ENCODE results near the gene GFY.
"Not testable (repeated sequence)": the region's sequence is repeated elsewhere in the genome, so short reads cannot be mapped to it uniquely, and the experiment has no call there.

The GFY gene

DNA sequence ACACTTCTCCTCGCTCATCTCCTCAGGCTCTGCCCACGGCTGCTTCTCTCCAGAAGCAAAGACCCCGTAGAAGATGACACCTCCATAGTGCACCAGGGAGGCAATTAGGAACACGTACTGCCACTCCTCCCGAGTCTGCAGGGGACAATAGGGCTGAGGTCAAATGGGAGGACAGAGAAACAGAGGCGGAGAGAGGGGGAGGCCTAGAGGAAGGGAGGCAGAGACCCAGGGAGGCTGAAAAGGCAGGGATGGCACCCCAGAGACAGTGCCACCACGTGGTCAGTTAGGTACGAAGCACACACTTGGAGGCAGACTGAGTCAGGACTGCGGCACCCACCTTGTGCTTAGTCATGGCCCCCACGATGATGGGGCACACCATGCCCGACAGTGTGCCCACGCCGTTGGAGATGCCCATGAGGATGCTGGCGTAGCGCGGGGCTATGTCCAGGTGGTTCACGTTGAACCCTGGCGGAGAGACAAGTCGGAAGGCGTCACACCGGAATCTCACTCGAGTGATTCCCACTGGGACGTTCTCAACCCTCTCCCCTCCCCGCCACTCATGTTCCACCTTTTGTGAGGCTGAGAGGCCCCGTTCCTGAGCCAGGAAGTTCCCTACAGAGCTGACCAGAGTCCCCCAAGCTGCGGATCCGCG lies 5.6 kb downstream of the GFY start:
- DNase-seq = no peak

DNA sequence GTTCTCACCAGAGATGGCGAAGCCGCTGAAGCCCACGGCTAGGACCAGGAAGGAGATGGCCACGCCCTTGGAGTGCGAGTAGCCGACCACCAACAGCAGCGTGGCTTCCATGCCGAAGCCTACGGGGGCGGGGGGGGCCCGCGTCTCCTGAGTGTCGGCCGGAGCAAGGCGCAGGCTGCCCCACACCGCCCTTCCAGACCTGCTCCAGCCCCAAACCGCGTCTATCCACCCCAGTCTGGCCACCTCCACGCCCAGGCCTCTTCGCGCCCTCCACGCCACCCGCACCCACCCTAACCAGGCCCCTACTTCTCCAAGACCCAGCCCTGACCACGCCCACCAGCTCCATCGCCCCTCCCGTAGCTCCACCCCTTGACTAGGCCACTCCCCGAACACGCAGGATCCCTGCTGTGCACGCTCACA lies 6.2 kb downstream of the GFY start:
- no peak for DNase-seq

DNA sequence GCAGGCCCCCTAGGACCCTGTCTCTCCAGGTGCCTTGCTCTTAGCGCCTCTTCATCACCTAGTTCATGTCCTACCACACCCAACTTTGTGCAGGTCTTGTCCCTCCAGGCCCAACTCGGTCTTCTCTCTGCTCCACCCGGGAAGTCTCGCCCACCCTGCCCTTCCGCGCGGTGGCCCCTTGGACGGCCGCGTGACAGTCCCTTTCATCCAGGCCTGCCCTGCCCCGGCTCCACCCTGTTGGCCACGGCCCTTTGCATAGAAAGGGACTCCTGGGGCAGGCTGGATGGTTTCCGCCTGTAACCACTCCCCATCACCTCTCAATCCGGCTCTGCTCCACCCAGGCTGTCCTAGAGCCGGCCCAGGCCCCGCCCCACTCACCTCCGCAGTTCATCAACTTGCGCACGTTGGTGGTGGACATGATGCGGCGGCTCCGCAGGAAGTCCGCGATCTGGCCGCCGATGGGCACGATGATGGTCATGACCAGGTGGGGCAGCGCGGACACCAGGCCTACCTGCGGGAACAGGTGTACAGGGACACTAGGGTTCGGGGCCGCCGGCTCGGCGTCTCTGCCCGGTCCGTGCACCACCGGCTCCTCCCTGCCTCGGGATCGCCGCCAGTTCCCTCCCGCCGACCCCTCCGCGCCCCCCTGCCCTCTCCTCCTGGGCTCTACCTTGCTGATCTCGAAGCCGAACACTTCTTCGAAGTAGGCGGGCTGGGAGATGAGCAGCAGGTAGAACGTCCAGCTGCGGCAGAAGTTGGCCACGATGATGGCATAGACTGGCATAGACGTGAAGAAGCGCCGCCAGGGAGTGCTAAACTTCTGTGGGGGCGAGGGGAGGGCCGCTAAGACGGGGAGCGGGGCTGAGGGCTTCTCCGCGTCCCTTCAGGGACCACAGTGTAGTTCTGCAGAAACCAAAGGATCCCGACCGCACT lies 7.2 kb downstream of the GFY start:
- no peak for DNase-seq

DNA sequence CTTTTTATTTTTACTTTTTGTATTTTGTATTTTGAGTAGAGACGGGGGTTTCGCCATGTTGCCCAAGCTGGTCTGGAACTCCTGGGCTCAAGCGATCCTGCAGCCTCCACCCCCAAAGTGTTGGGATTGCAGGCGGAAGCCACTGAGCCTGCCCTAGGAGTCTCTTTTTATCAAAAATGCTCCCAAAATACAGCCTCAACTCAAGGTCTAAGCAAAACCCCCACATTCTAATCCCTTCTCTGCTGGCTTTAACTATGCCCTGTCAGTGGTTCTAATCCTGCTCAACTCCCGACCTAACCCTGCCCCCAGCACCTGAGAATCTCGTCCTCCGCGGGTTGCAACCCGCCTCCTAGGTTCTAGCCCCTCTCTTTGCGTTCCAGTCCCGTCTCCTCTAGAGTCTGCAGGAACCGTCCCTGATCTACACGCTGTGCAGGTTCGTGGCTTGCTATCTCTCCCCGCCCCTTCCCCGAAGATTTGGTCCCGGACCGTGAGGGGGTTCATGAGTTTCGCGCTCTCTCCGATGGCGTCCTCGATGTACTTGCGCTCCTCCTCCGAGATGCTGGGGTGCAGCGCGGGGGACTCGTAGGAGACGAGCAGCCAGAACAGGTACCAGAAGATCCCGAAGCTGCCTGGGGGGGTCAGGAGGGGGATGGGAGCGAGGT lies 8.2 kb downstream of the GFY start:
- no peak for DNase-seq

DNA sequence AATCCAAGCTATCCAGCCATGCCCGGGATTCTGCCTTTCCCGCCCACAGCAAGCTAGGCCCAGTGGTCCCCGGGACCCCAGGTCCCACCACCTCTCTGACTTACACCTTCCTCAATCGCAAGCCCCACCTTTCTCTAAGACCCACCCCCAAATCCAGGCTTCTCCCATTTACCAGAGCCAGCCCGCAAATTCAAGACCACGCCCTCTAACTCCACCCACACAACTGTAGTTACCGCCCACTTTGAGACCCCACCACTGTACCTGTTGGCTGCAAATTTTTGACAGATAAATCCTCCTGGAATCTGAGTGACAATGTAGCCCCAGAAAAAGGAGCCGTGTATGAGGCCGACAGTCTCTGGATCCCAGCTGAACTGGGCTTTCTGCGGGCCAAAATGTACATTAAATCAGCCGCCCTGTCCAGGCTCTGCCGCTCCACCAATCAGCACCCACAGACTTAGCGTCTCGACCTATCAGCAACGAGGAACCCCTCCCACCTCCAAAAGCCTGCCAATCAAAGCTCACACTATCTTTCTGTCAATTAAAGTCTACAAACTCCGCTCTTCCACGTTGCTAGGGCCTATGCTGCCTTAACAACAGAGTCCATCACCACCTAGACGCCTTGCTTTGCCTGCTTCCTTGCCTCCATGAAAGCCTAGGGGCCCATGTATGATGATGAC lies 9.9 kb downstream of the GFY start:
- no peak for DNase-seq

DNA sequence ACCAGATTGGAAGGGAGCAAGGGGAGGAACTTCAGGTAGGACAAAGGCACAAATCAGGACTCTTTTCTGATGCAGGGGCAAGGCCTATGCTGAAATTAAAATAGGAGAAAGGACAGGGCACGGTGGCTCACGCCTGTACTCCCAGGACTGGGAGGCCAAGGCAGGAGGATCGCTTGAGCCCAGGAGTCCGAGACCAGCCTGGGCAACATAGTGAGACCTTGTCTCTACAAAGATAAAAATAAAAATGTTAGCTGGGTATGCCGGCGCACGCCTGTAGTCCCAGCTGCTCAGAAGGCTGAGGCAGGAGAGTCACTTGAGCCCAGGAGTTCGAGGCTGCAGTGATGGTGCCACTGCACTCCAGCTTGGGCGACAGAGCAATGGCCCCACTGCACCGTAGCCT lies 10.5 kb downstream of the GFY start:
- no peak for DNase-seq

DNA sequence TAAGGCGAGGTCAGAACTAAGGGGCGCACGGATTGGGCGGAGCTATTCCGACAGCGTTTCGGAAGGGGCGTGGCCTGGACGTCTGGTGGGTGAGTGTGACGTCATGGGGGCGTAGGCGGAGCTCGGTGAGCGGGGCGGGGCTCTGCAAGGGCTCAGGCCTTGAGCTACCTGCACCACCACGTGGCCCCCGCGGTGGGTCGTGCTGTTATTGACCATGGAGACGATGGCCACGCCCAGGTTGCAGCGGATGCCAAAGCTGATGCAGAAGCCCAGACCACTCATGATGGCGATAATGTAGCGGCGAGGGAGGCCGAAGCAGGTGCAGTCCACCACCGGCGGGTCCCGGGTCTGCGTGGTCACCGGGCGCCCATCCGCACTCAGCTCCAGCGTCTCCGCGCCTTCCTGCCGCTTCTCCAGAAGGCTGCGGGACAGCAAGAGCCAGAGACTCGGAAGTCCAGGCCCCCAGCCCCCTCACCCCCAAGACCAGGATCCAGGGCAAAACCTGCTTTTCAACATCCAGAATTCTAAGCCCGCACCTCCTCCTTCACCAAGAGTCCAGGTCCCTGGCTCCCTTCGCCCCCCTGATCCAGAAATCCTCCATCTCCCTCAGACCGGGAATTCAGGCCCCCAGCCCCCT lies 11.3 kb downstream of the GFY start:
- DNase-seq = peak; percentile 60

DNA sequence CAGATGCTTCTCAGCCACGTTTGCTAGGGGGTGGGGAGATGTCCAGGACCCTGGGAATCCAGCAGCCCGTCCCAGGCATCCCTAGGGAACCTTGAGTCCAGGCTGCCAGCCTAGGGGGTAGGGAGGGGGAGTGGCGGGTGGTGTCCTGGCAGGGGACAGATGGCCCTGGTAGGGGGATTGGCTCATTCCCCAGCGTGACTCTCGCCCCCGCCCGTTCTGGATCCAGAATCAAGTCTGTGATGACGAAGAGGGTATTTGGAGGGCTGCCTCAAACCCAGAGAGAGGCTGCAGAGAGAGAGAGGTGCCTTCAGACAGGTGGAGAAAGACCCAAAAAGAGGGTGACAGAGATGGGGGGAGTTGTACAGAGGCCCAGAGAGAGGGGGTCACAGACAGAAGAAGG lies 12.0 kb downstream of the GFY start:
- no peak for DNase-seq

DNA sequence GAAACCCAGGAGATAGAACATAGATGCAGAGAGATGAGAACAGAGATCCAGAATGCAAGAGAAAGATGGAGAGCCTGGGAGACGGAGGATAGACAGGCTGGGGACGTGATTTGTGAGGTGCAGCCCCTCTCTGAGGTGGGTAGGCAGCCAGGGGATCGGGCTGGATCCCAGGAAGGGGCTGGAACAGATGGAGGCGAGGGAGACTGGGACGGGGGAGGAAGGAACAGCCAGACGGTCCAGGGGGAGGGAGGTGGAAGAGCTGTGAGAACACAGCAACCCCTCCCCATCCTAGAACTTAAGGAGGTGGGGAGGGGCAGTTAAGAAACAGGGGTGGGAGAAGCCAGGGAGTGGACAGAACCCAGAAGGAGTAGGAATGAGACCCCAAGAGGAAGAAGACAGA lies 13.1 kb downstream of the GFY start:
- no peak for DNase-seq

DNA sequence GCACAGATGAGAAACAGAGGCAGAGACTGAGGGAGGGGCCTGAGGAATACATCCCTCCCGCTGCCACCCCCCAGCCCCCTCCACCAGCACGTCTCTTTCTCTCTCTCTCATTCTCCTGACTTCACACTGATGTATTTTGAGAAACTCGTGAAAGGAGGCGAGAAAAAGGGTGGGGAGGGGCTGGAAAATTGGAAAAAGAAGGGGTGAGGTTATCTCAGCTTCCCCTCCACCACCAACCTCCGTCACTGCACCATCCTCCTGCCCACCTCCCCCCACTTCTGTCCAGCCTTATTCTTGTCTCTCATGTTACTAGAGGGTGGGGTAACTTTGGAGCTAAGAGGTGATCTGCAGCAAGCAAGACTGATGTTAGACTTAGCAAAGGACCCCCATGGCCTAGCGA lies 14.6 kb downstream of the GFY start:
- DNase-seq = no peak

DNA sequence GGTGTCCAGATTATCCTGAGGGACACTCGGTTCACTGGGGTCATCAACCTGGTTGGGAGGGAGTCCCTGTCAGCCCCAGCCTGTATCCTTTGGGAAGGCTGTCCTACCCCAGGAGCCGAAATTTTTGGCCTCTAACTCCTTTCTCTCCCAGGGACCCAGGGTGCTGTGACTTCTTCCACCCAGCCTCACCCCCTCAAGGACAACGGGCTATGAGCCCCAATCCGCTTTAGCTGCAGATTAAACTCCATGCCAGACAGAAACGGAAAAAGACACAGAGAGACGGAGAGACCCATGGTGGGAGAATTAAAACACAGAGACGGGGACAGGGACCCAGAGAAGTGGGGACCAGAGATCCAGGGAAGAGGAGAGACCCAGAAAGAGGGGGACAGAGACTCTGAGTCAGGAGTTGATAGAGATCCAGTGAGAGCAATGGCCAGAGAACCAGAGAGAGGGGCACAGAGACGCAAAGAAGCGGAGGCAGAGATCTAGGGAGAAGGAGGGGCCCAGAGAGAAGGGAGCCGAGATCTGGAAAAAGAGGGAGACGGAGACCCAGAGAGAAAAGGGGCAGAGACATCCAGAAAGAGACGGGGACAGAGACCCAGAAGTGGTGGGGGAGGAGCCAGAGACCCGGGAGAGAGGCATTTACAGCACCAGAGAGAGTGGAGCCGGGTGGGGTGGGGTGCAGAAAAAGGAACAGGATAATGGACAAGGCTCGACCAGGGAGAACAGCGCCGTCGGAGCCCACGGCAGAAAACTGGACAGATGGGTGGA lies 15.4 kb downstream of the GFY start:
- no peak for DNase-seq

DNA sequence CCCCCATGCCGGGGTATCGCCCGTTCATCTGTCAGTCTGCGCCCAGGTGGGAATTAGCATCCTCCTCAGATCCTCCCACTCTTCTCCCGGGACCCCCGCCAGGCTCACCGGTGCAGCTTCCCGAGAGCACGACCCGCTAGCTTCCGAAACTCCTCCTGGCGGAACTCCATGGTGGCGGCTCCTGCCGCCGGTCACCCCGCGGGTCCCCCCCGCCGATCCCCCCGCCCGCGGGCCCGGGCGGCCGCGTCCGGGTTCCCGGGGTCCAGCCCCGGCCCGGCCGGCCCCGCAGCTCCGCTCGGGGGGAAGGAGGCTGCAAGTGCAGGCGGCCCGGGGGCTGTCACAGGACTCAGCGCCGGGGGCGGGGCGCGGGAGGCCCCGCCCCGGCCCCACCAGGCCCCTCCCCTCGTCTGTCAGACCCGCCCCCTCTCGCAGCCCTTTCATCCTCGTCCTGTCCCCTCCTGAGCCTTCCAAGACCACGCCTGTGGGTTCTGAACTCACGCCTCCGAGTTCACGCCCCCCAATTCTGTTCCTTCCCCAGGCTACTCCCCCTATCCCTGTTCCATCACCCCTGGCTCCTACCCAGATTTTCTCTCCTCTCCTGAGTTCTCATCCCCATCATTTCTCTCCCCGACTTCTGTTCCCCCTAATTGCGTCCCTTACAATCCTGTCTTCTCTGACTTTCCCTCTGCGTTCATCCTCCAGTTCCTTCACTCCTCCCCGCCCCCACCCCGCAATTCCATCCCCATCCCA lies 16.2 kb downstream of the GFY start, which contains the start of gene SLC17A7:
Gene SLC17A7, minus strand, starts transcription at position 318 of the 750 bp plus-strand sequence. Its CDS starts 148 bp downstream, at position 170.
- DNase-seq = no peak

DNA sequence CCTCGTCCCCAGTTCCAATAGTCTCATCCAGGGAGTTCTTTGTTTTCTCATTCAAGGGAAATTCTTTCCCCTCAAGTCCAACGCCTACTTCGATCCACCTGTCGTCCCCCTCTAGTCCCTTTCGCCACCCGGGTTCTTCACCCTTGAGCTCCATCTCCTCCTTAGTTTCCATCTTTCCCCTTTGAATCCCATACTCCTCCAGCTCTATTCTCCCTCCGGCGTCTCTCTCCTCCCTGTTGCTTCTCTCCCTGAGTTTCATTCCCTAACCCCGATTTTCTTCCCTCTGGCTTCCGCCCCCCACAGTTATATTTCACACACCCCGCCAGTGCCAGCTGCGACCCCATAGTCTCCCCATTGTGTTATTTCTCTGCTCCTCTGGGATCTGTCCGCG lies 16.8 kb downstream of the GFY start:
- DNase-seq = no peak

DNA sequence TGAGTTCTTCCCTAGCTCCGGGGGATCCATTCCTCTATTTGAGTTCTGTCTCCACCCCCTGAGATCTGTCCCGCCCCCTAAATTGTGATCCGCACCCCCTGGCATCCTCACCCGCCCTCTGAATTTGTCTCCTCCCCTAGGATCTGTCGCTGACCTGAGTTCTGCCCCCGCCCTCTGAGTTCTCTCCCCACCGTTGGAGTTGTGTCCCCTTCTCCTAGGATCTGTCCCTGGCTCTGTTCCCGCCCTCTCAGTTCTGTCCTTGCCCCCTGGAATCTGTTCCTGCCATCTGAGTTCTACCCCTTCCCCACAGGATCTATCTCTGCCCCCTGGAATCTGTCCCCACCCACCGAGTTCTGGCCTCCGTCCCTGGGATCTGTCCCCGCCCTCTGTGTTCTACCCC lies 17.2 kb downstream of the GFY start:
- no peak for DNase-seq

DNA sequence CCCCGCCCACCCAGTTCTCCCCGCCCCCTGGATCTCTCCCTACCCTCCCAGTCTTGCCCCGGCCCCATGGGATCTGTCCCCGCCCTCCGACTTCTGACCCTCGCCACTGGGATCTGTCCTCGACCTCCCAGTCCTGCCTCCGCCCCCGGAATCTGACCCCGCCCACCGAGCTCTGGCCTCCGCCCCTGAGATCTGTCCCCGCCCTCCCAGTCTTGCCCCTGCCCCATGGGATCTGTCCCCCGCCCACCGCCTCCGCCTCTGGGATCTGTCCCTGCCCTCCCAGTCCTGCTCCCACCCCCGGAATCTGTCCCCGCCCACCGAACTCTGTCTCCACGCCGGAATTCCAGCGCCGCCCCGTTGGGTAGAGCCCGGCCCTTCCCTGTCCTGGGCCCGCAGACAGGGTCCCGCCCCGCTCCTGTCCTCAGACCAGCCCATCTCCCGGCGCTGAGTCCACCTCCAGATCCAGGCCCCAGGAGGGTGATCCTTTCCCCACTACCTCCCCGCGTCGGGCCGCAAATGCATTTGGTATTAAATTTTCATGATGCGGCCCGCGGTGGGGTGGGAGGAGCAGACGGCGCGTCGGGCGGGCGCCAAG lies 17.7 kb downstream of the GFY start:
- peak; percentile 55 for DNase-seq

DNA sequence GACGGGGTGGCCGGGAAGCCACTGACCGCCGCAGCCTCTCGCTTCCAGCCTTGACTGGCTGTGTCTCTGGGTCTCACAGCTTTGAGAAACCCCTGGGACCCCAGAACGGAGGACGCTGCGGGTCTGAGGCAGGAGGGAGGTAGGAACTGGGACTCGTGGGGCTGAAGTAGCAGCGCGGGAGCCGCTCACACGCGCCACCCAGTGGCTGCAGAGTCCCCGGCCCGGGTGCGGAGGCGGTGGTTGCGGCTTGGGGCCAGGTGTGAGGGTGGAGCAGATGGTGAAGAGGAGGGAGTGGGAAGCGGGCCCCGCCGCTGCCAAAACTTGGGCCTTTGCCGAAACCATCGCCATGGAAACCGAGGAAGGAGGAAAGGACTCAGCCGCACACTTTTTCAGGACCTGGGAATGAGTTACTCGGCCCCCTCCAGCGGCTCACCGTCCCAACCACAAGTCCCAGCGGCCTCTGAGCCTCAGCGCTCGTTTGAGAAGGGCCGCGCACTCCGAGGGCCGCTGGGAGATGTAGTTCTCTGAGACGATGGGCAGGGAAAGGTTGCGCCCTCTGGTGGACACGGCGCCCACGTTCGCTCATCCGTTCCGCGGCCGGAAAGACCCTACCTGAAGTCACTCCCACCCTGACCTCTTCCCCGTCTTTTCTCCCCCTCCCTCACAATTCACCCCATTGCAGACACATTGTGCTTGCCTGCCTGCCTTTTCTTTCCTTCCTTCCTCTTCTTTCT lies 18.3 kb downstream of the GFY start:
- DNase-seq = peak; percentile 93

DNA sequence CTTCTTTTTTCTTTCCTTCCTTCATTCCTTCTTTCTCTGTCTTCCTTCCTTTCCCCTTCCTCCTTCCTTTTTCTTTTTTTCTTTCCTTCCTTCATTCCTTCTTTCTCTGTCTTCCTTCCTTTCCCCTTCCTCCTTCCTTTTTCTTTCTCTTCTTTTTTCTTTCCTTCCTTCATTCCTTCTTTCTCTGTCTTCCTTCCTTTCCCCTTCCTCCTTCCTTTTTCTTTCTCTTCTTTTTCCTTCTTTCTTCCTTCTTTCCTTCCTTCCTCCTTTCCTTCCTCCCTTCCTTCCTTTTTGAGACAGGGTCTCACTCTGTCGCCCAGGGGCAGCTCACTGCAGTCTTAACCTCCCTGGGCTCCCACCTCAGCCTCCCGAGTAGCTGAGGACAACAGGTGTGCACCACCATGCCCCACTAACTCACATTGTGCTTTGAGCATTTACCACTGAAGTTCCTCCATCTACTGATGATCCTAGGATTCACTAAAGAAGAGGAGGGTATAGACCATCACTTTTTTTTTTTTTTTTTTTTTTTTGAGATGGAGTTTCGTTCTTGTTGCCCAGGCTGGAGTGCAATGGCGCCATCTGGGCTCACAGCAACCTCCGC lies 19.0 kb downstream of the GFY start:
- DNase-seq = not testable (repeated sequence)

DNA sequence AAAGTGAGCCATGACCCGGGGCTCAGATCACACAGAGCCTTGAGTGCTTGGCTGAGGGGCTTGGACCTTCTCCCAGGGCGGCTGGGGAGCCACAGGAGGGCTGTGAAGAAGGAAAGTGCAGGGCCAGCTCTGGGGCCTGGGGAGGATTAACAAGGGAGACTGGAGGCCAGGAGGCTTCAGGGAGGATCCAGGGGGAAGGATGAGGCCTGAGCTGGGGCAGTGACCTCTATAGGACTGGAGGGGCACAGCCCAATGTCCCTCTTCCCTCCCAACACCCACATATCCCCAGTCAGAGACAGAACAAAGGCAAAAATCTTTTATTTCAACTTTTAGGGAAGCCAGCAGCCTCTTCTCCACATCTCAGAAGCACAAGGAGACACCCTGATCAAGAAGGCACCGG lies 20.8 kb downstream of the GFY start:
- no peak for DNase-seq
